HCT116 (cell line): ENCODE results near the gene SEC14L1. TPM values are rescaled to one million over a fixed set of nuclear protein-coding genes. Genes with fewer than 3 reads are reported as not detected.

ENCODE experiments used
- ATAC-seq: fragments of 200-7000 bp; cut with Tn5 transposase; 2 replicates; pipeline ENCODE4 v1.9.1; 2020; ENCODE audit warnings: mild to moderate bottlenecking, moderate library complexity
- BruUV-seq: library from RNA; stranded (reverse); fragments of 400-500 nt; replicated peaks from 2 replicates; lab custom pipeline; 2021; lab: Mats Ljungman, UMichigan
- CTCF ChIA-PET: fragments of 300-600 bp; sonication (Branson Sonifier 250); formaldehyde crosslinking; loops from one replicate; lab custom pipeline; 2021; ENCODE audit warnings: antibody characterized with exemption; lab: Charles Lee
- POLR2A ChIA-PET: fragments of 300-600, 350-600 bp; sonication (Branson Sonifier 250); formaldehyde crosslinking; loops from one replicate; lab custom pipeline; 2021; ENCODE audit warnings: antibody characterized with exemption; lab: Charles Lee
- RAD21 ChIA-PET, 2 experiments: fragments of 300-600 bp; sonication (Branson Sonifier 250); formaldehyde crosslinking; loops; one replicate each; lab custom pipeline; 2023; ENCODE audit warnings: low total read pairs in 2 of 2; ENCODE audit not compliant: uncharacterized antibody in 2 of 2, unreplicated experiment in 2 of 2, low non-redundant PET in 1 of 2; lab: Charles Lee
- DNase-seq: peaks from one replicate; pipeline ENCODE4 v3.0.0-alpha.2; 2010; ENCODE audit warnings: low read depth, low spot score
- H2AFZ ChIP-seq: fragments of 200-600 bp; shearing (Covaris generic), sonication (generic); 2 replicates; pipeline ENCODE4 v1.6.1; 2017; ENCODE audit warnings: low read depth, mixed run types, mixed read lengths, antibody characterized with exemption, low read length; ENCODE audit not compliant: poor library complexity, severe bottlenecking
- H3K27ac ChIP-seq: 2 replicates; pipeline ENCODE4 v1.5.1; 2012; ENCODE audit warnings: low read depth, low read length
- H3K27me3 ChIP-seq: fragments of 200-600 bp; sonication (generic); 2 replicates; pipeline ENCODE4 v1.6.1; 2016; ENCODE audit warnings: mixed run types, low read length, mixed read lengths; ENCODE audit not compliant: insufficient read depth
- H3K36me3 ChIP-seq, 2 experiments: fragments of 200-500 bp in 1 of 2; fragments of 200-600 bp in 1 of 2; sonication (Bioruptor generic) in 1 of 2; sonication (generic) in 1 of 2; 2 replicates each; pipeline versions ENCODE4 v1.5.1 to v1.6.1; 2014 to 2016; ENCODE audit warnings: low read length in 2 of 2, inconsistent platforms in 1 of 2, mixed read lengths in 1 of 2, mixed run types in 1 of 2; ENCODE audit not compliant: insufficient read depth in 2 of 2, control insufficient read depth in 1 of 2
- H3K4me1 ChIP-seq, 2 experiments: fragments of 200-600 bp in 1 of 2; sonication (generic) in 1 of 2; 2 replicates each; pipeline versions ENCODE4 v1.5.1 to v1.6.1; 2012 to 2017; ENCODE audit warnings: low read length in 2 of 2, inconsistent platforms in 1 of 2, mild to moderate bottlenecking in 1 of 2, mixed read lengths in 1 of 2, mixed run types in 1 of 2, moderate library complexity in 1 of 2; ENCODE audit not compliant: insufficient read depth in 2 of 2, control insufficient read depth in 1 of 2
- H3K4me2 ChIP-seq: fragments of 200-600 bp; sonication (generic); 2 replicates; pipeline ENCODE4 v1.6.1; 2017; ENCODE audit warnings: mixed run types, low read length, mixed read lengths
- H3K4me3 ChIP-seq, 2 experiments: fragments of 200-600 bp in 1 of 2; sonication (generic) in 1 of 2; replicated peaks in 1 of 2; 2 replicates each; pipeline ENCODE4 v1.5.1; 2011 to 2016; ENCODE audit warnings: low read length in 2 of 2, control low read depth in 1 of 2, low read depth in 1 of 2, mild to moderate bottlenecking in 1 of 2, mixed read lengths in 1 of 2, mixed run types in 1 of 2
- H3K79me2 ChIP-seq: fragments of 200-600 bp; sonication (generic); 2 replicates; pipeline ENCODE4 v1.6.1; 2017; ENCODE audit warnings: mild to moderate bottlenecking, mixed run types, low read length, moderate library complexity, mixed read lengths; ENCODE audit not compliant: insufficient read depth
- H3K9ac ChIP-seq: fragments of 200-600 bp; sonication (generic); 2 replicates; pipeline ENCODE4 v1.6.1; 2016; ENCODE audit warnings: low read length, mixed read lengths
- H3K9me2 ChIP-seq: fragments of 200-600 bp; sonication (generic), shearing (Covaris generic); 2 replicates; pipeline ENCODE4 v1.6.1; 2017; ENCODE audit warnings: mixed run types, mild to moderate bottlenecking, moderate library complexity; ENCODE audit not compliant: insufficient read depth
- H3K9me3 ChIP-seq, 2 experiments: fragments of 200-500 bp in 1 of 2; fragments of 200-600 bp in 1 of 2; sonication (Bioruptor generic) in 1 of 2; sonication (generic) in 1 of 2; 2 replicates each; pipeline ENCODE4 v1.6.1; 2014 to 2017; ENCODE audit warnings: low read length in 2 of 2, mixed read lengths in 2 of 2, inconsistent platforms in 1 of 2, low read depth in 1 of 2, mild to moderate bottlenecking in 1 of 2, mixed run types in 1 of 2, moderate library complexity in 1 of 2; ENCODE audit not compliant: control insufficient read depth in 1 of 2, insufficient read depth in 1 of 2
- H4K20me1 ChIP-seq: fragments of 200-600 bp; sonication (generic), shearing (Covaris generic); 2 replicates; pipeline ENCODE4 v1.6.1; 2017; ENCODE audit warnings: mixed run types, mild to moderate bottlenecking, moderate library complexity; ENCODE audit not compliant: insufficient read depth
- ELF1 ChIP-seq: IDR thresholded peaks from 2 replicates; pipeline ENCODE4 v1.6.1; 2012; ENCODE audit warnings: low read depth, borderline replicate concordance
- EZH2 ChIP-seq: fragments of 200-600 bp; sonication (generic); IDR thresholded peaks from 2 replicates; pipeline ENCODE4 v1.6.1; 2017; ENCODE audit warnings: antibody characterized with exemption, mixed run types
- JUND ChIP-seq: IDR thresholded peaks from 2 replicates; pipeline ENCODE4 v1.6.1; 2012
- POLR2AphosphoS5 ChIP-seq: IDR thresholded peaks from 2 replicates; pipeline ENCODE4 v1.6.1; 2011; ENCODE audit warnings: mild to moderate bottlenecking, low read depth, low read length, moderate library complexity
- SIN3A ChIP-seq: IDR thresholded peaks from 2 replicates; pipeline ENCODE4 v1.6.1; 2012; ENCODE audit warnings: low read depth
- SP1 ChIP-seq: IDR thresholded peaks from 2 replicates; pipeline ENCODE4 v1.6.1; 2012; ENCODE audit warnings: low read depth
- ZNF274 ChIP-seq: fragments of 200-500 bp; sonication (Bioruptor generic); IDR thresholded peaks from 2 replicates; pipeline ENCODE4 v1.6.1; 2014; ENCODE audit warnings: mild to moderate bottlenecking, low read depth, low read length, inconsistent platforms
- intact Hi-C: fragments of 100-400 bp; cut with micrococcal nuclease; formaldehyde crosslinking; loops from 2 replicates; pipeline ENCODE4 v1.10.0; 2022
- total RNA-seq: library from RNA; stranded (reverse); gene quantifications from one replicate; pipeline ENCODE4 v1.2.1, GENCODE V29; 2021; ENCODE audit not compliant: unreplicated experiment
- TF ChIP-seq, protein P1 (sequence below): IDR thresholded peaks from 2 replicates; pipeline ENCODE4 v1.6.1; 2012
- TF ChIP-seq, protein P2 (sequence below), 3 experiments: fragments of 200-600 bp in 1 of 3; sonication (generic) in 1 of 3; IDR thresholded peaks in 2 of 3; conservative IDR thresholded peaks in 1 of 3; 2 replicates each; pipeline ENCODE4 v1.5.1; 2012 to 2017; ENCODE audit warnings: low read depth in 2 of 3, low read length in 2 of 3, antibody characterized with exemption in 1 of 3, borderline replicate concordance in 1 of 3, control low read depth in 1 of 3, mild to moderate bottlenecking in 1 of 3, mixed read lengths in 1 of 3, mixed run types in 1 of 3, moderate library complexity in 1 of 3; ENCODE audit not compliant: insufficient read depth in 1 of 3
- TF ChIP-seq, protein P3 (sequence below): IDR thresholded peaks from 2 replicates; pipeline ENCODE4 v1.6.1; 2012
- TF ChIP-seq, protein P4 (sequence below): IDR thresholded peaks from 2 replicates; pipeline ENCODE4 v1.6.1; 2012; ENCODE audit warnings: low read depth

The SEC14L1 gene
- total RNA-seq, 1 experiment from 2014 or later = 59.7 TPM

DNA sequence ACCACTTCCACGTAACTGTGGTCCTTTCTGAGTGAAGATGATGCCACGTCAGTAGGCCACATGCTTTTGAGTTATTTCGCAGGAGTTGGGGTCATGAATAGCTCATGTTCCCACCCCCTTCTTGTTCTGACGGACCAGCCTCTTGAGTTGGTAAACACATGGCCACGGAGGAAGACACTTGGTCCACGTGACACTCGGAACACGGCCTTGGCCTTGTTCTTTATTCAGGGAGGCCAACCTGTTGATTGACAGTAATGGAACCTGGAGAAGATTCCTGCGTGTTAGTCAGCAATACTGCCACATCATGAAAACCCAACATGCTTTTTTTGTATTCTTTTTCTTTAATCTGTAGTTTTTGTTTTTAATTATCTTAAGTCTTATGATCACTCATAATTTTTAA is 56.3 kb downstream of the SEC14L1 start:
- no peak overlapping the region for H3K27ac ChIP-seq
- no peaks in the 10 kb centered on the region for H3K79me2 ChIP-seq
- H2AFZ ChIP-seq = no peak overlapping the region
- TF ChIP-seq POLR2AphosphoS5 (no peak), JUND (no peak), EZH2 (no peak), ZNF274 (no peak), ELF1 (no peak), SIN3A (no peak)
- TF ChIP-seq, protein P1, sequence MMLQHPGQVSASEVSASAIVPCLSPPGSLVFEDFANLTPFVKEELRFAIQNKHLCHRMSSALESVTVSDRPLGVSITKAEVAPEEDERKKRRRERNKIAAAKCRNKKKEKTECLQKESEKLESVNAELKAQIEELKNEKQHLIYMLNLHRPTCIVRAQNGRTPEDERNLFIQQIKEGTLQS = no peak
- TF ChIP-seq, protein P2, sequence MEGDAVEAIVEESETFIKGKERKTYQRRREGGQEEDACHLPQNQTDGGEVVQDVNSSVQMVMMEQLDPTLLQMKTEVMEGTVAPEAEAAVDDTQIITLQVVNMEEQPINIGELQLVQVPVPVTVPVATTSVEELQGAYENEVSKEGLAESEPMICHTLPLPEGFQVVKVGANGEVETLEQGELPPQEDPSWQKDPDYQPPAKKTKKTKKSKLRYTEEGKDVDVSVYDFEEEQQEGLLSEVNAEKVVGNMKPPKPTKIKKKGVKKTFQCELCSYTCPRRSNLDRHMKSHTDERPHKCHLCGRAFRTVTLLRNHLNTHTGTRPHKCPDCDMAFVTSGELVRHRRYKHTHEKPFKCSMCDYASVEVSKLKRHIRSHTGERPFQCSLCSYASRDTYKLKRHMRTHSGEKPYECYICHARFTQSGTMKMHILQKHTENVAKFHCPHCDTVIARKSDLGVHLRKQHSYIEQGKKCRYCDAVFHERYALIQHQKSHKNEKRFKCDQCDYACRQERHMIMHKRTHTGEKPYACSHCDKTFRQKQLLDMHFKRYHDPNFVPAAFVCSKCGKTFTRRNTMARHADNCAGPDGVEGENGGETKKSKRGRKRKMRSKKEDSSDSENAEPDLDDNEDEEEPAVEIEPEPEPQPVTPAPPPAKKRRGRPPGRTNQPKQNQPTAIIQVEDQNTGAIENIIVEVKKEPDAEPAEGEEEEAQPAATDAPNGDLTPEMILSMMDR (IDR thresholded peaks at IDR 0.05 in 2 of 3, conservative IDR thresholded peaks at IDR 0.05 in 1 of 3; ENCODE audit: borderline replicate concordance in 1 of 3, insufficient read depth in 1 of 3, low read depth in 2 of 3, low read length in 2 of 3) = no peak
- DNase-seq (no peak), ATAC-seq (no peak)
- CTCF ChIA-PET = no interaction called here
- intact Hi-C loops = loop anchor here (5.0 kb wide), 1 partner anchor 110 kb away; no protein-coding TSS in a partner anchor
- no peaks in the 10 kb centered on the region for H3K9me2 ChIP-seq
- H3K4me2 ChIP-seq = no peak overlapping the region
- BruUV-seq = no TSS peak
- H3K4me1 ChIP-seq = no peaks in the 10 kb centered on the region
- H3K9me3 ChIP-seq = no peaks in the 10 kb centered on the region
- H4K20me1 ChIP-seq = no peaks in the 10 kb centered on the region
- peaks cover 31 to 42% of the 10 kb centered on the region in 2 experiments; a peak in 3 of 4 replicates for H3K36me3 ChIP-seq
- RAD21 ChIA-PET = no interaction called here
- H3K4me3 ChIP-seq = no peak overlapping the region
- POLR2A ChIA-PET = no interaction called here
- H3K9ac ChIP-seq = no peak overlapping the region
- H3K27me3 ChIP-seq = no peaks in the 10 kb centered on the region

DNA sequence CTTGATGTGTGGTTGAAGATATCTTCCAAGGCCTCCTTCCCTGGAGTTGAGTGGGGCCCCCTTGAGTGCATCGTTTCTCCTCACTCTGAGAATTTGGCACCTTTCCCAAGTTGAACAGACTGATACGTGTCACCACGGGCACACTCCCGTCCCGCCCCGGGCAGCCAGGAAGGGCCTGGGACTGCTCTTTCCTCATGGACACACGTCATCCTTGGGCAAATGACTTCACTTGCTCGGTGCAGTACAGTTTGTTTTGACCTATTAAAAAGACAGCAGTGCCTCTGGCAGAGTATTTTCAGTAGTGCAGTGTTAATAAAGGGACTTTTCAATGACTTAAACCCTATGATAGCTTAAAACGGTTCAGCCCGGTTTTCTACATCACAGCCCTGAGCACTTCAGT is 59.9 kb downstream of the SEC14L1 start:
- no peak overlapping the region for H3K9ac ChIP-seq
- DNase-seq = no peak
- no peak for ATAC-seq

More for the DNA sequence above, 59.9 kb downstream of the SEC14L1 start:
- no TSS peak for BruUV-seq
- CTCF ChIA-PET = no interaction called here
- Histone ChIP-seq H4K20me1 (no peaks in the 10 kb centered on the region), H3K4me2 (no peak overlapping the region), H3K27ac (no peak overlapping the region), H3K27me3 (no peaks in the 10 kb centered on the region), H3K9me3 (no peaks in the 10 kb centered on the region), H3K4me3 (no peak overlapping the region), H3K9me2 (no peaks in the 10 kb centered on the region), H2AFZ (no peak overlapping the region), H3K36me3 (peaks cover 36% of the 10 kb centered on the region in 2 experiments; a peak in 3 of 4 replicates), H3K79me2 (no peaks in the 10 kb centered on the region), H3K4me1 (no peaks in the 10 kb centered on the region)
- TF ChIP-seq SP1 = no peak
- TF ChIP-seq, protein P2 (IDR thresholded peaks at IDR 0.05 in 2 of 3, conservative IDR thresholded peaks at IDR 0.05 in 1 of 3; ENCODE audit: borderline replicate concordance in 1 of 3, insufficient read depth in 1 of 3, low read depth in 2 of 3, low read length in 2 of 3) = no peak
- TF ChIP-seq, protein P3, sequence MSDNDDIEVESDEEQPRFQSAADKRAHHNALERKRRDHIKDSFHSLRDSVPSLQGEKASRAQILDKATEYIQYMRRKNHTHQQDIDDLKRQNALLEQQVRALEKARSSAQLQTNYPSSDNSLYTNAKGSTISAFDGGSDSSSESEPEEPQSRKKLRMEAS = no peak
- TF ChIP-seq, protein P4, sequence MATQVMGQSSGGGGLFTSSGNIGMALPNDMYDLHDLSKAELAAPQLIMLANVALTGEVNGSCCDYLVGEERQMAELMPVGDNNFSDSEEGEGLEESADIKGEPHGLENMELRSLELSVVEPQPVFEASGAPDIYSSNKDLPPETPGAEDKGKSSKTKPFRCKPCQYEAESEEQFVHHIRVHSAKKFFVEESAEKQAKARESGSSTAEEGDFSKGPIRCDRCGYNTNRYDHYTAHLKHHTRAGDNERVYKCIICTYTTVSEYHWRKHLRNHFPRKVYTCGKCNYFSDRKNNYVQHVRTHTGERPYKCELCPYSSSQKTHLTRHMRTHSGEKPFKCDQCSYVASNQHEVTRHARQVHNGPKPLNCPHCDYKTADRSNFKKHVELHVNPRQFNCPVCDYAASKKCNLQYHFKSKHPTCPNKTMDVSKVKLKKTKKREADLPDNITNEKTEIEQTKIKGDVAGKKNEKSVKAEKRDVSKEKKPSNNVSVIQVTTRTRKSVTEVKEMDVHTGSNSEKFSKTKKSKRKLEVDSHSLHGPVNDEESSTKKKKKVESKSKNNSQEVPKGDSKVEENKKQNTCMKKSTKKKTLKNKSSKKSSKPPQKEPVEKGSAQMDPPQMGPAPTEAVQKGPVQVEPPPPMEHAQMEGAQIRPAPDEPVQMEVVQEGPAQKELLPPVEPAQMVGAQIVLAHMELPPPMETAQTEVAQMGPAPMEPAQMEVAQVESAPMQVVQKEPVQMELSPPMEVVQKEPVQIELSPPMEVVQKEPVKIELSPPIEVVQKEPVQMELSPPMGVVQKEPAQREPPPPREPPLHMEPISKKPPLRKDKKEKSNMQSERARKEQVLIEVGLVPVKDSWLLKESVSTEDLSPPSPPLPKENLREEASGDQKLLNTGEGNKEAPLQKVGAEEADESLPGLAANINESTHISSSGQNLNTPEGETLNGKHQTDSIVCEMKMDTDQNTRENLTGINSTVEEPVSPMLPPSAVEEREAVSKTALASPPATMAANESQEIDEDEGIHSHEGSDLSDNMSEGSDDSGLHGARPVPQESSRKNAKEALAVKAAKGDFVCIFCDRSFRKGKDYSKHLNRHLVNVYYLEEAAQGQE = no peak
- RAD21 ChIA-PET = no interaction called here
- POLR2A ChIA-PET = no interaction called here
- intact Hi-C loops = no loop called here
